ENCODE results near the gene GAPDH. TPM values are rescaled to one million over a fixed set of nuclear protein-coding genes. Genes with fewer than 3 reads are reported as not detected.
"Not testable (repeated sequence)": the region's sequence is repeated elsewhere in the genome, so short reads cannot be mapped to it uniquely, and the experiment has no call there.

The GAPDH gene
- 2,995 and 4,097 TPM in 2 replicates for total RNA-seq (2022)
- percentile 98 among the genes with signal in this experiment for Bru-seq, nascent RNA
- BruChase-seq, experiment 1, labeled RNA remaining after a 6-hour chase, result percentile 100 among the genes with signal in this experiment
- percentile 99 among the genes with signal in this experiment for BruChase-seq, experiment 2, labeled RNA remaining after a 2-hour chase
- long read RNA-seq, transcript GAPDH-205 (9 exons, 1,348 nt), result minor isoform, 15 of 2,908 reads
- long read RNA-seq, transcript GAPDH-201 (9 exons, 1,875 nt), result major isoform, 2,425 of 2,908 reads
- long read RNA-seq, transcript GAPDH-204 (8 exons, 1,256 nt), result minor isoform, 170 of 2,908 reads
- long read RNA-seq, partial matches to known transcripts, result 181 of 2,908 reads
- long read RNA-seq, other reads (novel, unspliced or antisense), result 113 of 2,908 reads

DNA sequence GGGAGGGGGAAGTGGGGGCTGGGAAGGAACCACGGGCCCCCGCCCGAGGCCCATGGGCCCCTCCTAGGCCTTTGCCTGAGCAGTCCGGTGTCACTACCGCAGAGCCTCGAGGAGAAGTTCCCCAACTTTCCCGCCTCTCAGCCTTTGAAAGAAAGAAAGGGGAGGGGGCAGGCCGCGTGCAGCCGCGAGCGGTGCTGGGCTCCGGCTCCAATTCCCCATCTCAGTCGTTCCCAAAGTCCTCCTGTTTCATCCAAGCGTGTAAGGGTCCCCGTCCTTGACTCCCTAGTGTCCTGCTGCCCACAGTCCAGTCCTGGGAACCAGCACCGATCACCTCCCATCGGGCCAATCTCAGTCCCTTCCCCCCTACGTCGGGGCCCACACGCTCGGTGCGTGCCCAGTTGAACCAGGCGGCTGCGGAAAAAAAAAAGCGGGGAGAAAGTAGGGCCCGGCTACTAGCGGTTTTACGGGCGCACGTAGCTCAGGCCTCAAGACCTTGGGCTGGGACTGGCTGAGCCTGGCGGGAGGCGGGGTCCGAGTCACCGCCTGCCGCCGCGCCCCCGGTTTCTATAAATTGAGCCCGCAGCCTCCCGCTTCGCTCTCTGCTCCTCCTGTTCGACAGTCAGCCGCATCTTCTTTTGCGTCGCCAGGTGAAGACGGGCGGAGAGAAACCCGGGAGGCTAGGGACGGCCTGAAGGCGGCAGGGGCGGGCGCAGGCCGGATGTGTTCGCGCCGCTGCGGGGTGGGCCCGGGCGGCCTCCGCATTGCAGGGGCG lies at the start of gene GAPDH:
GAPDH (plus strand) TSS at position 595 of the 772 bp plus-strand sequence. CDS start 316 bp downstream, outside the sequence.
- H3K9me3 Mint-ChIP-seq (ENCODE audit: unreplicated experiment), result no peaks in the 10 kb centered on the region
- BruUV-seq (replicated peaks), result no TSS peak
- peak within 1 kb of the TSS; percentile 95 for H3K27ac Mint-ChIP-seq (ENCODE audit: low read depth, unreplicated experiment)
- DNase-seq (ENCODE audit: unreplicated experiment), result peak; percentile 98
- POLR2A ChIA-PET, result interaction anchor here (0.6 to 7.0 kb wide), 42 partner anchors 14 to 434 kb away, joined by 3 to 74 read pairs (median 4); partner anchors contain the start of genes CD9, COPS7A, LTBR and MRPL51
- peaks cover 34% of the 10 kb centered on the region for H3K4me1 Mint-ChIP-seq (ENCODE audit: insufficient read depth, unreplicated experiment)
- H3K4me3 Mint-ChIP-seq (ENCODE audit: unreplicated experiment), result peak within 1 kb of the TSS; percentile 88
- no peaks in the 10 kb centered on the region for H3K27me3 Mint-ChIP-seq (ENCODE audit: insufficient read depth, unreplicated experiment)
- CTCF ChIA-PET, result interaction anchor here (0.5 to 8.2 kb wide), 7 partner anchors 10 to 110 kb away, joined by 3 to 99 read pairs (median 4); no protein-coding TSS in a partner anchor
- intact Hi-C loops (cut with micrococcal nuclease), result loop anchor here (1.0 to 2.0 kb wide), 3 partner anchors 41 to 103 kb away; partner anchors contain the start of genes MRPL51 and VAMP1
- no peak for TF ChIP-seq CTCF (IDR thresholded peaks at IDR 0.05; ENCODE audit: unreplicated experiment)
- H3K36me3 Mint-ChIP-seq (ENCODE audit: insufficient read depth, unreplicated experiment), result peaks cover 71% of the 10 kb centered on the region

DNA sequence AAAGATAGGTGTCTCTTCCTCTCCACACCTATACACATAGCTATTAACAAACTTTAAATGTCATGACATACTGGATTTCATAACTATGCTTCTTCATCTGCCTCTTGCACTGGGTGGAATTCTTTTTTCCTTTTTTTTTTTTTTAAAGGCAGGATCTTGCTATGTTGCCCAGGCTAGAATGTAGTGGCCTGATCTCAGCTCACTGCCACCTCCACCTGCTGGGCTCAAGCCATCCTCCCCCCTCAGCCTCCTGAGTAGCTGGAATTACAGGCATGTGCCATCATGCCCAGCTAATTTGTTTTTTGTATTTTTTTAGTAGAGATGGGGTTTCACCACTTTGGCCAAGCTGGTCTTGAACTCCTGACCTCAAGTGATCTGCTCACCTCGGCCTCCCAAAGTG lies 46.1 kb upstream of the GAPDH start:
- POLR2A ChIA-PET, result interaction anchor here (1.1 to 1.3 kb wide), 2 partner anchors 8 to 18 kb away, joined by 3 to 4 read pairs; partner anchors contain the start of gene VAMP1
- no peaks in the 10 kb centered on the region for H3K27me3 Mint-ChIP-seq (ENCODE audit: insufficient read depth, unreplicated experiment)
- TF ChIP-seq CTCF (IDR thresholded peaks at IDR 0.05; ENCODE audit: unreplicated experiment), result no peak
- CTCF ChIA-PET, result interaction anchor here (0.6 to 1.5 kb wide), 7 partner anchors 29 to 196 kb away, joined by 3 to 6 read pairs (median 5); partner anchors contain the start of gene TAPBPL
- peaks cover 6% of the 10 kb centered on the region for H3K4me1 Mint-ChIP-seq (ENCODE audit: insufficient read depth, unreplicated experiment)
- intact Hi-C loops (cut with micrococcal nuclease), result no loop called here
- no peaks in the 10 kb centered on the region for H3K9me3 Mint-ChIP-seq (ENCODE audit: unreplicated experiment)
- peaks cover 8% of the 10 kb centered on the region for H3K36me3 Mint-ChIP-seq (ENCODE audit: insufficient read depth, unreplicated experiment)
- H3K4me3 Mint-ChIP-seq (ENCODE audit: unreplicated experiment), result no peak overlapping the region
- no TSS peak for BruUV-seq (replicated peaks)
- no peak overlapping the region for H3K27ac Mint-ChIP-seq (ENCODE audit: low read depth, unreplicated experiment)
- no peak for DNase-seq (ENCODE audit: unreplicated experiment)

GRCh38 chr12:6489449-6489848 lies 44.9 kb upstream of the GAPDH start:
- no peak for TF ChIP-seq CTCF (IDR thresholded peaks at IDR 0.05; ENCODE audit: unreplicated experiment)
- peaks cover 8% of the 10 kb centered on the region for H3K36me3 Mint-ChIP-seq (ENCODE audit: insufficient read depth, unreplicated experiment)
- BruUV-seq (replicated peaks), result no TSS peak
- CTCF ChIA-PET, result interaction anchor here (0.7 to 1.0 kb wide), 2 partner anchors 64 to 125 kb away, joined by 3 read pairs; no protein-coding TSS in a partner anchor
- peaks cover 8% of the 10 kb centered on the region for H3K4me1 Mint-ChIP-seq (ENCODE audit: insufficient read depth, unreplicated experiment)
- POLR2A ChIA-PET, result interaction anchor here (1.1 to 1.8 kb wide), 2 partner anchors 9 to 18 kb away, joined by 3 to 8 read pairs; no protein-coding TSS in a partner anchor
- no peak overlapping the region for H3K4me3 Mint-ChIP-seq (ENCODE audit: unreplicated experiment)
- no peak overlapping the region for H3K27ac Mint-ChIP-seq (ENCODE audit: low read depth, unreplicated experiment)
- intact Hi-C loops (cut with micrococcal nuclease), result no loop called here
- no peak for DNase-seq (ENCODE audit: unreplicated experiment)
- H3K9me3 Mint-ChIP-seq (ENCODE audit: unreplicated experiment), result no peaks in the 10 kb centered on the region
- no peaks in the 10 kb centered on the region for H3K27me3 Mint-ChIP-seq (ENCODE audit: insufficient read depth, unreplicated experiment)

- BruUV-seq (replicated peaks); H3K27ac Mint-ChIP-seq (ENCODE audit: low read depth, unreplicated experiment); DNase-seq (ENCODE audit: unreplicated experiment); intact Hi-C loops (cut with micrococcal nuclease); H3K4me3 Mint-ChIP-seq (ENCODE audit: unreplicated experiment); H3K27me3 Mint-ChIP-seq (ENCODE audit: insufficient read depth, unreplicated experiment); H3K9me3 Mint-ChIP-seq (ENCODE audit: unreplicated experiment): not testable (repeated sequence)
- ChIA-PET CTCF (interaction anchor here (0.7 to 1.5 kb wide), 5 partner anchors 9 to 145 kb away, joined by 3 to 5 read pairs (median 4); no protein-coding TSS in a partner anchor), POLR2A (interaction anchor here (1.8 kb wide), 1 partner anchor 19 kb away, joined by 8 read pairs; no protein-coding TSS in a partner anchor)
- Mint-ChIP-seq H3K4me1 (ENCODE audit: insufficient read depth, unreplicated experiment) (peaks cover 20% of the 10 kb centered on the region), H3K36me3 (ENCODE audit: insufficient read depth, unreplicated experiment) (peaks cover 13% of the 10 kb centered on the region)
Observed at GRCh38 chr12:6490673-6491072, 43.6 kb upstream of the GAPDH start.
